Mononuclear cell (primary cell): ENCODE measurements around the gene RNF213. TPM values are rescaled to one million over a fixed set of nuclear protein-coding genes. Genes with fewer than 3 reads are reported as not detected.

Source experiments
- H3K27me3 ChIP-seq: 2 replicates; pipeline ENCODE4 v1.6.0; 2011; ENCODE audit warnings: low read length, control low read depth; ENCODE audit not compliant: insufficient read depth
- H3K4me1 ChIP-seq: 2 replicates; pipeline ENCODE4 v1.5.1; 2011; ENCODE audit warnings: mild to moderate bottlenecking, low read length, control low read depth; ENCODE audit not compliant: insufficient read depth
- H3K4me3 ChIP-seq: 2 replicates; pipeline ENCODE4 v1.5.1; 2011; ENCODE audit warnings: mild to moderate bottlenecking, low read length, moderate library complexity
- H3K9me3 ChIP-seq: 2 replicates; pipeline ENCODE4 v1.5.1; 2011; ENCODE audit warnings: low read depth, mild to moderate bottlenecking, control low read depth, low read length
- total RNA-seq: library from RNA; depleted of rRNA; stranded (reverse); fragments of >200 nt; gene quantifications from one replicate; pipeline ENCODE4 v1.2.3, GENCODE V29; 2012

Gene RNF213
- 234 TPM for total RNA-seq

GRCh38 chr17:80260791-80261158 lies at the start of gene RNF213:
RNF213 (plus strand) TSS chr17:80260852; CDS start chr17:80263682, 2,830 bp downstream.
- no peaks in the 10 kb centered on the region for H3K27me3 ChIP-seq
- no peaks in the 10 kb centered on the region for H3K9me3 ChIP-seq
- peaks cover 49% of the 10 kb centered on the region for H3K4me1 ChIP-seq
- H3K4me3 ChIP-seq = peak within 1 kb of the TSS; percentile 84

DNA sequence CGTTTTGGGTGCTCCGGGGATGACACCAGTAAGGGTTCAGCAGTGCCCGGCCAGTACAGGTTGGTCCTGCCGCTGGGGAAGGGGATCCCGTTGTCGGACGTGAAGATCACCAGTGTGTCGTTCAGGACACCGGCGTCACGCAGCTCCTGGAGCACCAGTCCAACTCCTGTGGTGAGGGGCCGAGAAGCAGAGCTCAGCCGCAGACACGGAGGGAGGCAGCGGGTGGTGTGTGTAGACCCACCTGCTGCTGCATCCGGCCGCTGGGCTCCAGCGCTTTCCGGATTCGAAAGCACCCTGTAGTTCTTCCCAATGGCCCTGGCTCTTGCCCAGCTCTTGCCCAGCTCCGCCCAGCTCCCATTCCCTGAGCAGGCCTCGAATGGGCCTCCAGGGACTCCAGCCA lies 48.5 kb upstream of the RNF213 start:
- Histone ChIP-seq H3K27me3 (no peaks in the 10 kb centered on the region), H3K4me3 (no peak overlapping the region), H3K4me1 (peaks cover 30% of the 10 kb centered on the region), H3K9me3 (no peaks in the 10 kb centered on the region)

- Histone ChIP-seq H3K4me3 (no peak overlapping the region), H3K4me1 (peaks cover 30% of the 10 kb centered on the region), H3K27me3 (no peaks in the 10 kb centered on the region), H3K9me3 (no peaks in the 10 kb centered on the region)
Observed at GRCh38 chr17:80212511-80212910, 48.1 kb upstream of the RNF213 start.

DNA sequence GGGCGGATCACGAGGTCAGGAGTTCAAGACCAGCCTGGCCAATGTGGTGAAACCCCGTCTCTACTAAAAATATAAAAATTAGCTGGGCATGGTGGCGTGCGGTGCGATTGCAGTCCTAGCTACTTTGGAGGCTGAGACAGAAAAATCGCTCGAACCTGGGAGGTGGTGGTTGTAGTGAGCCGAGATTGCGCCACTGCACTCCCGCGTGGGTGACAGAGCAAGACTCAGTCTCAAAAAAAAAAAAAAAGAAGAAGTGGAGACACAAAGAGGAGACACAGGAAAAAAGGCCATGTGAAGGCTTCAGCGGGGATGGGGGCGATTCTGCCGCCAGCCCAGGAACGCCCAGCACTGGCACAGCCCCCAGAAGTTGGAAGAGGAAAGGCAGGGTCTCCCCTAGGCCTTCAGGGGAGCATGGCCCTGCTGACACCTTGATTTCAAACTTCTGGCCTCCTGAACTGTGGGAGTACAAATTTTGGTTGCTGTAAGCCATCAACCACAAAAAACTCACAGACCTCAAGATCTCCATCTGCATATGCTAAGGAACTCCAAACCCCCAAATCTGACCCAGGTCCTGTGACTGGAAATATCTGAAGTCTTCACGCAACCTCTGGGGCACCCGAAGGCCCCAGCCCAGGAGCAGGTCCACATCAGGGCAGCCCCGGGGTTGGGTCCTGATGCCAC lies 47.5 kb upstream of the RNF213 start:
- Histone ChIP-seq H3K9me3 (no peaks in the 10 kb centered on the region), H3K27me3 (no peaks in the 10 kb centered on the region), H3K4me3 (no peak overlapping the region), H3K4me1 (peaks cover 35% of the 10 kb centered on the region)

GRCh38 chr17:80213643-80213975 lies 47.0 kb upstream of the RNF213 start:
- Histone ChIP-seq H3K4me3 (no peak overlapping the region), H3K27me3 (no peaks in the 10 kb centered on the region), H3K4me1 (peaks cover 40% of the 10 kb centered on the region), H3K9me3 (no peaks in the 10 kb centered on the region)

- Histone ChIP-seq H3K4me1 (peaks cover 46% of the 10 kb centered on the region), H3K9me3 (no peaks in the 10 kb centered on the region), H3K27me3 (no peaks in the 10 kb centered on the region), H3K4me3 (no peak overlapping the region)
Observed at GRCh38 chr17:80214012-80214877, 46.4 kb upstream of the RNF213 start.

DNA sequence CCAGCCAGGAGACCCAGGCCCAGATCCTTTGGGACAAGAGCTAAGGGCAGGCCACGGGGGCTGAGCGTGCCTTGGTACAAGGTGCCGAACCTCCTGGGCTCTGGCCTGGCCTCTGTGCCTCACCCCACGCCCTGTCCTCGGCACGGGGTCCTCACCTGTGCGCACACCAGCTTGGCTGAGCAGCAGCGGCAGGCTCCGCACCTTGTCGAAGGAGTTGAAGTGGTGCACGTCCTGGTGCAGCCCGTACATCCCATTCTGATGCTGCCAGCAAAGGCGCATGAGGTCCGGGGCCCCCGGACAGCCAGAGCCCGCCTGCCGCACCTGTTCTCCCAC lies 45.8 kb upstream of the RNF213 start:
- Histone ChIP-seq H3K4me1 (peaks cover 48% of the 10 kb centered on the region), H3K4me3 (no peak overlapping the region), H3K27me3 (no peaks in the 10 kb centered on the region), H3K9me3 (no peaks in the 10 kb centered on the region)

GRCh38 chr17:80216473-80217456 lies 43.9 kb upstream of the RNF213 start:
- Histone ChIP-seq H3K4me1 (peaks cover 48% of the 10 kb centered on the region), H3K9me3 (no peaks in the 10 kb centered on the region), H3K4me3 (no peak overlapping the region)

DNA sequence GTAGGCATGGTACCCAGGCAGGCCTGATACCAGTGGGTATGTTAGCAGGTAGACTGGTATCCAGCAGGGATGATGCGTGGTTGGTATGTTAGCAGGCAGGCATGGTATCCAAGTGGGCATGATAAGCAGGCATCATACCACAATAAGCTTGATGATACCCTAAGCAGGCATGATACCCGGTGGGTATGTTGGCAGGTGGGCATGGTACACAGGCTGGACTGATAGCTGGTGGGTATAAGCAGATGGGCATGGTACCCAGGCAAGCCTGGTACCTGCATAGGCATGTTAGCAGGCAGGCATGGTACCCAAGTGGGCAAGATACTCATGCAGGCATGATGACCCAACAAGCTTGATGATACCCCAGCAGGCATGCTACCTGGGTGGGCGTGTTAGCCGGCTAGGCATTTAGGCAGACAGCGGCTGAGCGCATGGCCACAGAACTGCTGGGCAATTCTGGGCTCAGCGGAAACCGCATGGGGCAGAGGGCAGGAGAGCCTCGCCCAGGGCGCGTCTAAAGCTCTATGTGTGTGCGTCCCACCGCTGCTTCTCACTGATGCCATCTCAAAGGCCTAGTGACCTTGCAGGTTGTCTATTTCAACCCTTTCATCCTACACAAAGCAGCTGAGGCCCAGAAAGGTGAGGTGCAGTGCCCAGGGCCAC lies 42.8 kb upstream of the RNF213 start:
- Histone ChIP-seq H3K4me3 (no peak overlapping the region), H3K9me3 (no peaks in the 10 kb centered on the region), H3K4me1 (peaks cover 40% of the 10 kb centered on the region), H3K27me3 (no peaks in the 10 kb centered on the region)

More at GRCh38 chr17:80216473-80217456, 43.9 kb upstream of the RNF213 start:
- H3K27me3 ChIP-seq = no peaks in the 10 kb centered on the region

- Histone ChIP-seq H3K4me1 (peaks cover 35% of the 10 kb centered on the region), H3K9me3 (no peaks in the 10 kb centered on the region), H3K4me3 (no peak overlapping the region), H3K27me3 (no peaks in the 10 kb centered on the region)
Observed at GRCh38 chr17:80218391-80218790, 42.3 kb upstream of the RNF213 start.

GRCh38 chr17:80219013-80219762 lies 41.5 kb upstream of the RNF213 start:
- peak overlapping the region; percentile 72 for H3K4me3 ChIP-seq
- H3K9me3 ChIP-seq = no peaks in the 10 kb centered on the region
- H3K4me1 ChIP-seq = peaks cover 27% of the 10 kb centered on the region
- no peaks in the 10 kb centered on the region for H3K27me3 ChIP-seq

DNA sequence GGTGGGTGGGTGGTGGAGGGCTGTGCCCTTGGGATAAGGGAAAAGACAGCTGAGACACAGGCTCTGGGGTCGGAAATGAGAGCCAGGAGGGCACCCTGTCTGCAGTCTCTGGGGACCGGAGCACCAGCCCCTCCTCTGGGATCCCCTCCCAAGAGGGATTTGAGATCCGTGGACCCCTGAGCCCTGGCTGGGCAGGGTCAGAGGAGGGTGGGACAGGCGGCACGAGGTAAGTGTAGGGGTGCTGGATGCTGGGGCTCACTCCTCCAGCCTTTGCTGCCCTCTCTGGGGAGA lies 40.9 kb upstream of the RNF213 start:
- no peaks in the 10 kb centered on the region for H3K9me3 ChIP-seq
- H3K27me3 ChIP-seq = no peaks in the 10 kb centered on the region
- peak overlapping the region; percentile 72 for H3K4me3 ChIP-seq
- H3K4me1 ChIP-seq = peaks cover 22% of the 10 kb centered on the region

DNA sequence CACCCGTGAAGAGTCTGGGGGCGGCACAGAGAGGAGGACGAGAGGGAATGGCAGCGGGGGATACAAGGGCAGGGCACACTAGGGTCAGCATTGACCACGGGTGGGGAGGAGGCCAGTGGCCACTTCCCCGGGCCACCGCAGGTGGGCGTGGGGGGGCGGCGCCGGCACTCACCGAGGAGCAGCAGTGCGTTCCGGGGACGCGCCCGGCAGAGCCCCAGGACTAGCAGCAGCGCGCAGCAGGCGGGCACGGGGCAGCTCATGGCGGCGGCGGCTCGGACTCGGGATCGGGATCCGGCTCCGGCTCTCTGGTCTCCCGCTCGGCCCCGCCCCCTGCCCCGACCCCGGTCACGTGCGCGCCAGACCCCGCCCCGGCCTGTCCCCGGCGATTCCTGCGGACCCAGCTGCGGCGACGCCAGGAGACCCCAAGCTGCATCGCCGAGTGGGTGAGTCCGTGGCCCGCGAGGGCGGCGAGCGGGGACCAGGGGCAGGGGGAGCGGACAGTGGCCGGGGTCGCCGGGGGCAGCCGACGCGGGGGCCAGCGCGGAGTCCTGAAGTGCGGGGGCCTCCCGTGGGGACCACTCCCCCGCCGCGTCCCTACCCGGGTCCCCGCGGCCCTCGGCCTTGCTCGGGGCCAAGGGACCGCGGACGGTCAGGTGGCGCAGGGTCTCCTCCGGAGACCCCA lies 40.5 kb upstream of the RNF213 start, which contains the start of the genes SGSH and SLC26A11:
TSS of gene SGSH (minus strand) at position 280 of the 682 bp plus-strand sequence. CDS start at position 260, 20 bp downstream.
TSS of gene SLC26A11 (plus strand) at position 374 of the 682 bp plus-strand sequence. CDS start 1,134 bp downstream, outside the sequence.
- Histone ChIP-seq H3K27me3 (no peaks in the 10 kb centered on the region), H3K4me3 (peak within 1 kb of the TSS; percentile 72), H3K9me3 (no peaks in the 10 kb centered on the region), H3K4me1 (peaks cover 18% of the 10 kb centered on the region)
